IPS-15b (cell line): ENCODE measurements around the gene KIF23.

Experiments used
- H3K27me3 ChIP-seq: one replicate; pipeline ENCODE4 v1.6.1; 2013; ENCODE audit warnings: low read length; ENCODE audit not compliant: control insufficient read depth, insufficient read depth
- H3K36me3 ChIP-seq: one replicate; pipeline ENCODE4 v1.6.1; 2013; ENCODE audit warnings: low read length; ENCODE audit not compliant: control insufficient read depth, insufficient read depth
- H3K4me1 ChIP-seq: one replicate; pipeline ENCODE4 v1.6.1; 2013; ENCODE audit warnings: mild to moderate bottlenecking, low read length; ENCODE audit not compliant: control insufficient read depth, insufficient read depth
- H3K4me3 ChIP-seq: one replicate; pipeline ENCODE4 v1.5.1; 2013; ENCODE audit warnings: low read depth, low read length
- H3K9ac ChIP-seq: one replicate; pipeline ENCODE4 v1.6.1; 2013; ENCODE audit warnings: low read depth, mild to moderate bottlenecking, low read length
- H3K9me3 ChIP-seq: one replicate; pipeline ENCODE4 v1.6.1; 2013; ENCODE audit warnings: mild to moderate bottlenecking, low read length; ENCODE audit not compliant: control insufficient read depth, insufficient read depth

KIF23 gene

DNA sequence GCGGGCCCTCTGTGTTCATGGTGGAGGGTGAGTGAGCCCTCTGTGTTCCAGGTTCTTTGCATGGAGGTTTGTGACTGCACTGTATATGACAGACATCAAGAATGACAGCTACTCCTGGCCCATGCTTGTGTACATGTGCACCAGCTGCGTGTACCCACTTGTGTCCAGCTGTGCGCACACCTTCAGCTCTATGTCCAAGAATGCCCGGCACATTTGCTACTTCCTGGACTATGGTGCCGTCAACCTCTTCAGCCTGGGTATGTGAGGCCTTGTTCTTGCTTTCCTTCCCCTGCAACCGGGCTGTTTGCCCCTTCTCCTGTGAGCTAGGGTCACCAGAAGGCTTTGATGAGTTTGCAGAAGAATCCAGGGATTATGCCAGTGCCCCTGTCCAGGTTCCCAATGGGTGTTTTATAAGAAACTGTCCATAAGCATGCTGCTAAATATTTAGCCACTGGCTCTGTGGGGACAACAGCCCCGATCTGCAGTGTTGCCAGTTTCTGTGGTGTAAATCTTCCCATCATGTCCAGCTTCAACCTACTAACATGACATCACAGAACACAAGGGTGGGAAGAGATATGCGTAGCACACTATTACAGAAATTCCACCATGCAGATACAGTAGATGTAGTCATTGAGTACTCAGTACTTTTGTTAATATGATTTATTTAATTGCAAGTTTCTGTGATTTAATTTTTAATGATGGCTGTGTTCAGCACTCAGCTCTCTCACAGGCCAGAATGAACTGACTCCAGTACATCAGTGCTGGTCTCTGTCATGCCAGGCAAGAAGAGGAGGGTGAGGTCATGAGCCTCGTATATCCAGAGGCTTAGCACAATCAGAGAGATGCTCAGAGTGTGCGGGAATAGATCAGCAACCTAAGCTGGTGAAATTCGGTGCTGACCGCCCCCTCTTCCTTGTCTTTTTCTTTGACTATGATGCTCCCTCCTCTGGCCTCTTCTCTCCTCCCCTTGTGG is 29.2 kb upstream of the KIF23 start:
- Histone ChIP-seq H3K4me3 (no peak overlapping the region), H3K27me3 (no peaks in the 10 kb centered on the region)

DNA sequence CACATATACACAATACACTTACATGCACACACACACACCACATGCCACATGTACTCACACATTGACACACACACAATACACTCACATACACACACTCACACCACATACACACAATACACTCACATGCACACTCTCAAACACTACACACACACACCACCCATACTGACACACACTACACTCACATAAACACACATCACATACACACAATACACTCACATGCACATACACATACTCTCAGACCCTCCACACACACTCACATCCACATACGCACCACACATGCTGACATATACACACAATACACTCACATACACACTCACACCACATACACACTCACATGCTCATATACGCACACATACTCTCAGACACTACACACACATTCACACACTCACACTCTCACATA is 28.3 kb upstream of the KIF23 start:
- H3K9me3 ChIP-seq = no peaks in the 10 kb centered on the region
- H3K27me3 ChIP-seq = no peaks in the 10 kb centered on the region
- no peak overlapping the region for H3K9ac ChIP-seq
- no peak overlapping the region for H3K4me3 ChIP-seq
- no peaks in the 10 kb centered on the region for H3K36me3 ChIP-seq
- H3K4me1 ChIP-seq = no peaks in the 10 kb centered on the region

More for the DNA sequence above, 29.2 kb upstream of the KIF23 start:
- H3K4me1 ChIP-seq = no peaks in the 10 kb centered on the region
- H3K9ac ChIP-seq = no peak overlapping the region
- H3K9me3 ChIP-seq = no peaks in the 10 kb centered on the region
- no peaks in the 10 kb centered on the region for H3K36me3 ChIP-seq

DNA sequence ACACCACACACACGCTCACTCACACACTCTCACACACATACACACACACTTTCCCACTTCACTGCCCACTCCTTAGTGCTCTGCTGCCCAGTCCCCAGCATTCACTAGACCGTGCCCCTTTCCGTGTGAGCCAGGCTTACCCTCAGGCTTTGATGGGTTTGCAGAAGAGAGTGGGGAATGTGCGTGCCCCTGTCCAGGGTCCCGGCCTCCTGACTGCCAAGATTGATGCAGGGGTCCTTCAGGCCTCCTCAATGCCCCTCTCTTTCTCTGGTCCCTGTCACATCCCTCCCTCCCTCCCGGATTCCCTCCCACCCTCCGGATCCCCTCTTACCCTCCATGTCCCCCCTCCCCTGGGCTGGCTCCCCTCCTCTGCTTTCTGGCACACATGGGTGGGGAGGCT is 27.9 kb upstream of the KIF23 start:
- Histone ChIP-seq H3K27me3 (no peaks in the 10 kb centered on the region), H3K36me3 (no peaks in the 10 kb centered on the region), H3K9me3 (no peaks in the 10 kb centered on the region), H3K4me3 (no peak overlapping the region), H3K9ac (no peak overlapping the region), H3K4me1 (no peaks in the 10 kb centered on the region)

DNA sequence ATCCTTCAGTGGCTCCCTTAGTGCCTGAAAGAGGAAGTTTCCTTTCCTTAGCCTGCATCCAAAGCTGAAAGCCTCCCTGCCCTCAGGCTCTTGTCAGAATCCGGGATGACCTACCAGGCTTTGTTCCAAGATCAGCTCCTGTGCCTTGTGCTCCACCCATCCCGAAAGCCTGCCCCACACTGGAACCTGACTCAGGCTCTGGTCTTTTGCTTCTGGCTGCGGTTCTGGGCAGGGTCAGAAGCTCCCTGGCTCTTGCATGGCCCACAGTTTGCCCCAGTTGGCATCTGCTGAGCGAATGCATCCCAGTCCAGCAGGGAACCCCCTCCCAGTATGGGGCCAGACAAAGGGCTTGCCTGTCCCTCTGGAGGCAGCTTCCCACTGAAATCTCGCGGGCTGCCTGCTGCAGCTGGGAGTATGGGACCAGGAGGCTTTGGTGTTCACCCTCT is 25.9 kb upstream of the KIF23 start:
- Histone ChIP-seq H3K9me3 (no peaks in the 10 kb centered on the region), H3K36me3 (no peaks in the 10 kb centered on the region), H3K4me3 (no peak overlapping the region), H3K4me1 (no peaks in the 10 kb centered on the region), H3K27me3 (no peaks in the 10 kb centered on the region), H3K9ac (no peak overlapping the region)

DNA sequence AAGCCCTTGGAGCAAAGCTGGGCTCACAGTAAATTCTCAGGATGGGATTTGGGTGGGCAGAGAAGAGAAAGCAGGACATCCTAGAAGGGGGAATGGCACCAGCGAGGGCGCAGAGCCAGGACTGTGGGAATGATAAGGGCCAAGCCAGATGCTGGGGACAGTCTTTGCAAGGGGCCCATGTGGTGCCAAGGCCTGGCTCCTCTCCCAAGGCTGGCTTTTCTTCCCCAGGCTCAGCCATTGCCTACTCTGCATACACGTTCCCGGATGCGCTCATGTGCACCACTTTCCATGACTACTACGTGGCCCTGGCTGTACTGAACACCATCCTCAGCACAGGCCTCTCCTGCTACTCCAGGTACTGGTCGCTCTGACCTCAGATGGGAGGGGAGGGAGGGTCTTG is 24.7 kb upstream of the KIF23 start:
- Histone ChIP-seq H3K4me1 (peaks cover 2% of the 10 kb centered on the region), H3K36me3 (no peaks in the 10 kb centered on the region), H3K27me3 (no peaks in the 10 kb centered on the region), H3K9ac (no peak overlapping the region), H3K4me3 (no peak overlapping the region), H3K9me3 (no peaks in the 10 kb centered on the region)

DNA sequence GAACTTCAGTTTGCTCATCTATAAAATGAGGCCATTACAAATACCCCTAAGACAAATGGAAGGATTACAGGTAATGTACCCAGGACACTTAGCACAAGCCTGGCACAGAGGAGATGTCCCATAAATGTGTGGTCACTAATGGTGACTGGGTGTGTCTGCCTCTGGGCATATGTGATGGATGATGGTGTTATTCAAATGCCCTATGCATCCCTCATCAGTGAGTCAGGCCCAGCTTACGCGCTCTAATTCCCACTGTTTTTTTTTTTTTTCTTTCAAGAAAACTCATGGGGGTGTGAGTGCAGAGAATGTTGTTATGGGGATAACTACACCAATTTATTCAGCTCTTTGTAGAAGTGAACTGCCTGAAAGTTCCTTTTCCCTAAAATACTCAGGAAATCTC is 23.6 kb upstream of the KIF23 start:
- Histone ChIP-seq H3K27me3 (no peaks in the 10 kb centered on the region), H3K4me3 (no peak overlapping the region), H3K36me3 (no peaks in the 10 kb centered on the region), H3K4me1 (peaks cover 5% of the 10 kb centered on the region), H3K9me3 (no peaks in the 10 kb centered on the region), H3K9ac (no peak overlapping the region)

DNA sequence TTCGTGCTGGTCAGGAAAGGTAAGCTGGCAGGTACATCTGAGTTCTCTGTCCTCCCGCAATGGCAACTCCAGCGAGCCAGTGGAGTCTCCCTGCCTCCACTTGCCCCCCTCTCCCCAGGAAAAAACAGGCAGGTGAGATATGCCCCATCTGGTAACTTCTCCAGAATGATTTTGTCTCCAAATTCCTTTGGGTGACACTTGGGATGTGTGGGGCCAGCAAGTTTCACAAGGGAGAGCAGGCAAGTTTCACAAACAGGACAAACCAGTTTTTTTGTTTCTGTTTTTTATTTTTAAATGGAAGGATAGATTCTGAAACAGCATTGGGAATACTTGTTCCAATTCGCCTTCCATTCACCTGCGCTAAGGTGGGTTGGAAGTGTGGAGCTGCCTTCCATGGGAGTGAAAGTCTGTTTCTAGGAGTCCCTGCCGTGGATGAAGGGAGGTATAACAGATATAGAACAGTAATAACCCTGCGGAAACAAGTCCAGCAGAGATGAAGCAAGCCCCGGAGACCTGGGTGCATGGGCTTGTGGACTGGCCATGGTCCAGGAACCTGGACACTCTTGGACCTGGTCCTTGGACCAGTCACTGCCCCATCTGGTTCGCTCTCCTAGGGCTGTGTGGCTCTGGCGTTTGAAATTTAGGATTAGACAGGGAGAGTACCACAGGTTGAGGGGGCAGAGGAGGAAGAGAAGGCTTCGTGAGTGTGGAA is 22.9 kb upstream of the KIF23 start:
- peaks cover 5% of the 10 kb centered on the region for H3K4me1 ChIP-seq
- H3K9me3 ChIP-seq = no peaks in the 10 kb centered on the region
- H3K9ac ChIP-seq = no peak overlapping the region
- H3K27me3 ChIP-seq = no peaks in the 10 kb centered on the region
- no peak overlapping the region for H3K4me3 ChIP-seq
- peaks cover under 1% of the 10 kb centered on the region for H3K36me3 ChIP-seq

DNA sequence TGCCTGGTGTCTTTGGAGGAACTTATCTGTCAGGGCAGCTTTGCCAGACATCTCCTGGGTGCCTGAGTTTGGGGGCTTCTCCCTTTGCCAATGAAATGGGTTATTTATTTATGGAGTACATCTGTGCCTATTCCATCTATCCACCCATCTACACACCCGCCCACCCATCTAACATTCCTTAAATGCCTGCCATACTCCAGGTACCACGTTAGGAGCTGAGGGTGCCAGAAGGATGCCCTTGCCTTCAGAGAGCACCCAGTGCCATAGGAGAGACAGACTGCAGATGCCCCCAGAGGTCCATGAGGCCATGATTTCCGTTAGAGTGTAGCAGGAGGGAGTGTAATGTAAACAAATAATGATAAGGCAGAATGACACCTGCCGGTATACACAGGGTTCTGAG is 21.8 kb upstream of the KIF23 start:
- H3K27me3 ChIP-seq = no peaks in the 10 kb centered on the region
- no peak overlapping the region for H3K4me3 ChIP-seq
- no peaks in the 10 kb centered on the region for H3K9me3 ChIP-seq
- peaks cover 4% of the 10 kb centered on the region for H3K36me3 ChIP-seq
- H3K4me1 ChIP-seq = peaks cover 5% of the 10 kb centered on the region
- no peak overlapping the region for H3K9ac ChIP-seq

DNA sequence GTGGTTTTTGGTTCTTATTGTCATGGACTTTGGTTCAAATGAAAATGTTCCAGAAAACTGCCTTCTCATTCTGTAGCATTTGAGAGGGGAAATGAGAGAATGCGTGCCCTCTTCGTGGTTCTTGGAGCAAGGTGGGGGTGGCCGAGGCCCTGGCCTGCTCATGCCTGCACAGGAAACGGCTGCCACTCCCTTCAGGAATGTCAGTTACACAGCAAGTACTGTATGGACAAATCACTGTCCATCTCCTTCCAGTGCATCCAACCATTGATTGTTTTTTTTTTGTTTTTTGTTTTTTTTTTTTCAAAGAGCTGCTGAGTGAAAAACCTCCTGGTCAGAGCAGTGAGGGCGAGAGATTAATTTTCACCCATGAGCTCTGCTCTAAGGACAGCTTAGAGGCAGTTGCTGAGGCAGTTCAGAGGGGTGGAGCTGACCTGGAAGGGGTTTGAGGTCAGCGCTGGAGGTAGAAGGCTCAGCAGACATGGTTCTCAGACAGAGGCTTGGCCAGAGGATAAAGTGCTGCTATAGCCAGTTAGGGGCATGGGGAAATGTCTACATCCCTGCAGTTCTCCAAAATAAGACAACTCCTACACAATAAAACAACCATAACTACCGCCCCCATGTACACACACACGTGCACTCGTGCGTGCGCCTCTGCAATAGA is 20.2 kb upstream of the KIF23 start:
- Histone ChIP-seq H3K9me3 (no peaks in the 10 kb centered on the region), H3K27me3 (no peaks in the 10 kb centered on the region), H3K9ac (no peak overlapping the region), H3K4me3 (peak overlapping the region; percentile 0), H3K4me1 (peaks cover 5% of the 10 kb centered on the region), H3K36me3 (peaks cover 4% of the 10 kb centered on the region)

DNA sequence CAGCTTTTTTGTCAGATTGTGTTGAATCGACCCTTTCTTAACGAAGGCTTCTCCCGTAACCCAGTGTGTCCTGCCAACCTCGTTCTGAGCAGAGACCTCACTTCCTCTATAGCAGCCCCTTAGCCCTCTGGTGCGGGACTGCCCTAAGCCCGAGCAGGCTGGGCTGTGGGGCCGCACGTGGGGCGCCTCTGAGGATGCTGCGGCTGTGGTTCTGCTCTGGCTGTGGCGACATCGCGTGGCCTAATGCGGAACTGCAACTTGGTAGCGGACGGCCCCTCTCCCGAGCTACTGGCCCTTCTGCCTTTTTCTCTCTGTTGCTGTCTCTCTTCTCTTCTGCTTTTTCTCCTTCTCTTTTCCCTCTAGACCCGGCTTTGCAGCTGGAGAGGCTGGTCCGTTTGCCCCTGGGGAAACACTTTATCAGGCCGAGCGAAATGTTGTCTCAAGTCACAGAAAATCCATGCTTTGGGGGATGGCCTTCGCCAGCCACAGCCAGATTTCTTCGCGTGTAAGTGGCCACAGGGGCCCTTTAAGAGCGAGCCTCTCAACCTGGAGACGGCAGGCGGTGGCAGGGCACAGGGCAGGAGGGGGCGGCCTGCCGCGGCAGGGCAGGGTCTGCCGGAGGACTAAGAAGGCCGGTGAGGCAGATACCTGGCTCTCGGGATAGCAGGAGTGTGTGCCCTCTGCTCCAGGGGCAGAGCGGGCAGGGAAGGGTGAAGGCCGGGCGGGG is 19.4 kb upstream of the KIF23 start:
- peaks cover 4% of the 10 kb centered on the region for H3K36me3 ChIP-seq
- H3K9me3 ChIP-seq = no peaks in the 10 kb centered on the region
- peak overlapping the region; percentile 0 for H3K4me3 ChIP-seq
- peaks cover 5% of the 10 kb centered on the region for H3K4me1 ChIP-seq
- no peaks in the 10 kb centered on the region for H3K27me3 ChIP-seq
- no peak overlapping the region for H3K9ac ChIP-seq

DNA sequence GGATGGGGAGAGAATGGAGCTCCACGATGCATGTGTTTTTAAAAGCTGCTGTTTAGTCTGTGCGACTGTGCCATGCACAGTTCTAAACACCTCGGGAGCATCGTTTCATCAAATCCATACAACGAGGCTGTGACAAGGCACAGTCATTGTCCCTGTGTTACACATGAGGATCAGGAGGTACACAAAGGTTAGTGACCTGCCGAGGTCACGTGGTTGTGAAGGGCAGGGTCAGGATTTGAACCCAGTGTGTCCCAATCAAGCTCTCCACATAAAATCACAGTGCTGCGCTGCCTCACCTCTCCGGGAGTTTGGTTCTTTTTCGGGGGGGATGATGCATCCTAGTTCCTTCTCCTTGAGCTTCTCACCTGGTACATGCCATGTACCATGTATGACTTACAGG is 18.7 kb upstream of the KIF23 start:
- Histone ChIP-seq H3K4me3 (no peak overlapping the region), H3K27me3 (no peaks in the 10 kb centered on the region), H3K9ac (no peak overlapping the region), H3K9me3 (no peaks in the 10 kb centered on the region), H3K4me1 (peaks cover 5% of the 10 kb centered on the region), H3K36me3 (peaks cover 4% of the 10 kb centered on the region)
